SK-N-SH (cell line): ENCODE measurements around the gene ALS2CL. TPM values are rescaled to one million over a fixed set of nuclear protein-coding genes. Genes with fewer than 3 reads are reported as not detected.

Source experiments
- CTCF ChIA-PET: fragments of 300-600, 350-600 bp; formaldehyde crosslinking; extraction: SDS; loops from one replicate; lab custom pipeline; 2021; lab: Yijun Ruan, JAX
- POLR2A ChIA-PET: fragments of 350-600 bp; sonication (Branson Sonifier 250); formaldehyde crosslinking; extraction: SDS; loops from one replicate; lab custom pipeline; 2020; ENCODE audit warnings: antibody characterized with exemption, inconsistent platforms; lab: Yijun Ruan, JAX
- DNase-seq: peaks from one replicate; pipeline ENCODE4 v3.0.0; 2012
- H2AFZ ChIP-seq: fragments of 200-600 bp; sonication (generic); 2 replicates; pipeline ENCODE4 v1.8.1; 2016; ENCODE audit warnings: antibody characterized with exemption, mild to moderate bottlenecking, low read depth
- H3F3A ChIP-seq: fragments of 200-600 bp; sonication (generic); replicated peaks from 2 replicates; pipeline ENCODE3; 2016; ENCODE audit warnings: antibody characterized with exemption, mild to moderate bottlenecking; ENCODE audit not compliant: insufficient read depth
- H3K27ac ChIP-seq, 2 experiments: fragments of 200-500 bp in 1 of 2; fragments of 200-600 bp in 1 of 2; sonication (Bioruptor generic) in 1 of 2; sonication (generic), shearing (Covaris generic) in 1 of 2; 2 replicates each; pipeline versions ENCODE4 v1.5.1 to v1.6.1; 2014 to 2016; ENCODE audit warnings: low read depth in 2 of 2, inconsistent platforms in 1 of 2, low read length in 1 of 2, mild to moderate bottlenecking in 1 of 2, mixed read lengths in 1 of 2
- H3K27me3 ChIP-seq: fragments of 200-600 bp; sonication (generic), shearing (Covaris generic); 2 replicates; pipeline ENCODE4 v1.6.1; 2016; ENCODE audit warnings: mixed run types; ENCODE audit not compliant: insufficient read depth
- H3K36me3 ChIP-seq, 2 experiments: fragments of 200-500 bp in 1 of 2; fragments of 200-600 bp in 1 of 2; sonication (Bioruptor generic) in 1 of 2; sonication (generic) in 1 of 2; replicated peaks in 1 of 2; 2 replicates each; pipeline versions ENCODE3 to v1.5.1; 2014 to 2016; ENCODE audit warnings: low read length in 1 of 2, mild to moderate bottlenecking in 1 of 2; ENCODE audit not compliant: insufficient read depth in 2 of 2, control insufficient read depth in 1 of 2
- H3K4me1 ChIP-seq, 2 experiments: fragments of 200-500 bp in 1 of 2; fragments of 200-600 bp in 1 of 2; sonication (Bioruptor generic) in 1 of 2; sonication (generic), shearing (Covaris generic) in 1 of 2; 2 replicates each; pipeline versions ENCODE4 v1.5.1 to v1.6.1; 2014 to 2016; ENCODE audit warnings: low read depth in 1 of 2, low read length in 1 of 2, mixed run types in 1 of 2; ENCODE audit not compliant: insufficient read depth in 2 of 2, control insufficient read depth in 1 of 2
- H3K4me2 ChIP-seq: fragments of 200-600 bp; sonication (generic), shearing (Covaris generic); 2 replicates; pipeline ENCODE4 v1.6.1; 2017; ENCODE audit warnings: mixed run types
- H3K4me3 ChIP-seq, 2 experiments: fragments of 200-500 bp in 1 of 2; fragments of 200-600 bp in 1 of 2; sonication (Bioruptor generic) in 1 of 2; sonication (generic), shearing (Covaris generic) in 1 of 2; 2 replicates each; pipeline versions ENCODE4 v1.5.1 to v1.8.1; 2014 to 2016; ENCODE audit warnings: low read depth in 2 of 2, inconsistent platforms in 1 of 2, low read length in 1 of 2, mild to moderate bottlenecking in 1 of 2, mixed read lengths in 1 of 2, moderate library complexity in 1 of 2
- H3K79me2 ChIP-seq: fragments of 200-600 bp; sonication (generic); 2 replicates; pipeline ENCODE4 v1.8.1; 2017; ENCODE audit warnings: mild to moderate bottlenecking; ENCODE audit not compliant: insufficient read depth
- H3K9ac ChIP-seq: fragments of 200-600 bp; sonication (generic); 2 replicates; pipeline ENCODE4 v1.6.1; 2017; ENCODE audit warnings: mixed run types
- H3K9me2 ChIP-seq: fragments of 200-600 bp; sonication (generic); 2 replicates; pipeline ENCODE4 v1.6.1; 2017; ENCODE audit warnings: mixed run types
- H3K9me3 ChIP-seq: fragments of 200-600 bp; sonication (generic); 2 replicates; pipeline ENCODE4 v1.6.1; 2017; ENCODE audit warnings: mixed run types, mild to moderate bottlenecking, moderate library complexity
- H4K20me1 ChIP-seq: fragments of 200-600 bp; sonication (generic); 2 replicates; pipeline ENCODE4 v1.6.1; 2017; ENCODE audit warnings: mild to moderate bottlenecking, mixed run types; ENCODE audit not compliant: insufficient read depth
- EP300 ChIP-seq, 2 experiments: IDR thresholded peaks; 2 replicates each; pipeline versions ENCODE4 v1.4.0 to v1.6.1; 2012; ENCODE audit warnings: borderline replicate concordance in 1 of 2, low read depth in 1 of 2, low read length in 1 of 2
- FOXJ3 ChIP-seq: sonication (generic); formaldehyde crosslinking; IDR thresholded peaks from 2 replicates; pipeline ENCODE4 v1.5.1; 2020; ENCODE audit warnings: mild to moderate bottlenecking, missing genetic modification reagents
- GABPA ChIP-seq: IDR thresholded peaks from 2 replicates; pipeline ENCODE4 v1.4.0; 2012; ENCODE audit warnings: low read depth, mild to moderate bottlenecking
- GATA2 ChIP-seq: sonication (generic); formaldehyde crosslinking; IDR thresholded peaks from 2 replicates; pipeline ENCODE4 v1.5.0; 2020; ENCODE audit warnings: mild to moderate bottlenecking, missing genetic modification reagents
- RCOR1 ChIP-seq: fragments of 150-350 bp; IDR thresholded peaks from 2 replicates; pipeline ENCODE4 v1.6.1; 2017; ENCODE audit warnings: antibody characterized with exemption, low read length
- SMC3 ChIP-seq: IDR thresholded peaks from 2 replicates; pipeline ENCODE4 v1.6.1; 2012; ENCODE audit warnings: low read depth, low read length, improper control_type of control experiment
- TCF12 ChIP-seq: IDR thresholded peaks from 2 replicates; pipeline ENCODE4 v1.4.0; 2012
- YY1 ChIP-seq: IDR thresholded peaks from 2 replicates; pipeline ENCODE4 v1.4.0; 2012; ENCODE audit warnings: low read depth, mild to moderate bottlenecking
- whole genome bisulfite sequencing: methylation state at CpG from one replicate; pipeline ENCODE4 v1.1.6; 2017; ENCODE audit warnings: low lambda C conversion rate; 5-methylcytosine and 5-hydroxymethylcytosine counted together
- polyA plus RNA-seq, 3 experiments: library from polyadenylated mRNA; depleted of rRNA; stranded (reverse); fragments of >200 nt; gene quantifications; 2 replicates each; pipeline ENCODE4 v1.2.3, GENCODE V29; 2012
- TF ChIP-seq, protein P1 (sequence below): IDR thresholded peaks from 2 replicates; pipeline ENCODE4 v1.6.1; 2012; ENCODE audit warnings: mild to moderate bottlenecking, low read depth, low read length, moderate library complexity
- TF ChIP-seq, protein P2 (sequence below): fragments of 150-350 bp; IDR thresholded peaks from 2 replicates; pipeline ENCODE4 v1.6.1; 2016; ENCODE audit warnings: mild to moderate bottlenecking, low read depth, low read length

ALS2CL gene
- polyA plus RNA-seq, 1 of the 3 experiments (the other 2 are of a cell fraction), result 0.18 TPM

DNA sequence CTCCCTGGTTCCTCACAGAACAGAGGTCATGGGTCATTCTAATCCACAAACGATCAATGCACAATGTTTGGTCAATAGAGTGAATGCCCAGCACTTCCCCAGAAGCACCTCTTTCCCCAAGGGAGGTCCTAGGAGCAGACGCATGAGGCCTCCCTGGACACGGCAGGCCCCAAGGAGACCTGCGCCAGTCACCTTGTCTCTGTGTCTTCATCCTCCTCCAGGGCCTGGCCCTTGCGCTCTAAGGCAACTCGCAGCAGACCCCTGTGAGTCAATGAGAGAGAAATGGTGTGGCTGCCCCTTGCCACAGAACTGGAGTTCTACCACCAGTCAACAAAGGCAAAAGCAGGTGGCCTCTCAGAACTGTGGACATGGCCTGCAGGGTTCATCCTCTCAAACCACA lies 18.1 kb downstream of the ALS2CL start (continued):
- TF ChIP-seq TCF12 (no peak), EP300 (IDR thresholded peaks at IDR 0.05; ENCODE audit: borderline replicate concordance in 1 of 2, low read depth in 1 of 2, low read length in 1 of 2) (no peak), FOXJ3 (CRISPR knock-in tag) (no peak), RCOR1 (no peak), YY1 (no peak)
- TF ChIP-seq, protein P1, sequence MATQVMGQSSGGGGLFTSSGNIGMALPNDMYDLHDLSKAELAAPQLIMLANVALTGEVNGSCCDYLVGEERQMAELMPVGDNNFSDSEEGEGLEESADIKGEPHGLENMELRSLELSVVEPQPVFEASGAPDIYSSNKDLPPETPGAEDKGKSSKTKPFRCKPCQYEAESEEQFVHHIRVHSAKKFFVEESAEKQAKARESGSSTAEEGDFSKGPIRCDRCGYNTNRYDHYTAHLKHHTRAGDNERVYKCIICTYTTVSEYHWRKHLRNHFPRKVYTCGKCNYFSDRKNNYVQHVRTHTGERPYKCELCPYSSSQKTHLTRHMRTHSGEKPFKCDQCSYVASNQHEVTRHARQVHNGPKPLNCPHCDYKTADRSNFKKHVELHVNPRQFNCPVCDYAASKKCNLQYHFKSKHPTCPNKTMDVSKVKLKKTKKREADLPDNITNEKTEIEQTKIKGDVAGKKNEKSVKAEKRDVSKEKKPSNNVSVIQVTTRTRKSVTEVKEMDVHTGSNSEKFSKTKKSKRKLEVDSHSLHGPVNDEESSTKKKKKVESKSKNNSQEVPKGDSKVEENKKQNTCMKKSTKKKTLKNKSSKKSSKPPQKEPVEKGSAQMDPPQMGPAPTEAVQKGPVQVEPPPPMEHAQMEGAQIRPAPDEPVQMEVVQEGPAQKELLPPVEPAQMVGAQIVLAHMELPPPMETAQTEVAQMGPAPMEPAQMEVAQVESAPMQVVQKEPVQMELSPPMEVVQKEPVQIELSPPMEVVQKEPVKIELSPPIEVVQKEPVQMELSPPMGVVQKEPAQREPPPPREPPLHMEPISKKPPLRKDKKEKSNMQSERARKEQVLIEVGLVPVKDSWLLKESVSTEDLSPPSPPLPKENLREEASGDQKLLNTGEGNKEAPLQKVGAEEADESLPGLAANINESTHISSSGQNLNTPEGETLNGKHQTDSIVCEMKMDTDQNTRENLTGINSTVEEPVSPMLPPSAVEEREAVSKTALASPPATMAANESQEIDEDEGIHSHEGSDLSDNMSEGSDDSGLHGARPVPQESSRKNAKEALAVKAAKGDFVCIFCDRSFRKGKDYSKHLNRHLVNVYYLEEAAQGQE, result no peak
- TF ChIP-seq, protein P2, sequence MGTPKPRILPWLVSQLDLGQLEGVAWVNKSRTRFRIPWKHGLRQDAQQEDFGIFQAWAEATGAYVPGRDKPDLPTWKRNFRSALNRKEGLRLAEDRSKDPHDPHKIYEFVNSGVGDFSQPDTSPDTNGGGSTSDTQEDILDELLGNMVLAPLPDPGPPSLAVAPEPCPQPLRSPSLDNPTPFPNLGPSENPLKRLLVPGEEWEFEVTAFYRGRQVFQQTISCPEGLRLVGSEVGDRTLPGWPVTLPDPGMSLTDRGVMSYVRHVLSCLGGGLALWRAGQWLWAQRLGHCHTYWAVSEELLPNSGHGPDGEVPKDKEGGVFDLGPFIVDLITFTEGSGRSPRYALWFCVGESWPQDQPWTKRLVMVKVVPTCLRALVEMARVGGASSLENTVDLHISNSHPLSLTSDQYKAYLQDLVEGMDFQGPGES, result no peak

DNA sequence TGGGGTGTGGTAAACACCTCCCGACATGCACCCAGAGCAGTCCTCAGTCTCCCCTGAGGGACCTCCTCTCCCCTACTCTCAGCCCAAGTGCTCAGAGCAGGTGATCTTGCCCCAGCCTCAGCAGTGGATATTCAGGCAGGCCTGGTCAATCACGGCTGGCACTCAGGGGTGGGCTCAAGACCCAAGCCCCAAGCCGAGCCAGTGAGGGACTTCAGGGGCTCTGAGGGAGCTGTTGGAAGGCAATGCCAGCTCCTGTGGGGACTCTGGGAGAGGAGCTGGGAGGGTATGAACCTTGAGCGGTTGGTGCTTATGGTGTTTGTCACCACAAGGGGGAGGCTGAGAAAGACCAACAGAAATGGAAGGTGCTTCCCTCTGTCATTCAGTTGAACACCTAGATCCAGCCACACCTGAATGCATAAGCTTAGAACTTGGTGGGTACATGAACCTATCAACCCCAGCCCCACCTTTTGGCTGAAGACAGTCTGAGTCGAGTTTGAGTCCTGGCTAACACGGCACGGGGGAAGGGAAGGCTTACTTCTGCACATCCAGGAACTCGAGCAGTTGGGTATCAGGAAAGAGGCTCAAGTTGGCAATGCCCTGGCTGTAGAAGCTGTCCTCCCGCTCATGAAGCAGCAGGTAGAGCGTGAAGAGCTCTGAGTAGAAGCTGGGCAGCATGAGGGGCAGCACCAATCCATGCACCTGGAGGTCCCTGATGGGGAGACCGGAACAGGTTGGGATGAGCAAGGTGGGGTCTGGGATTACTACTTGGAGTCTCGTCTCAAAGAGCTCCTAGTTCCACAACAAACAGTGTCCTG lies 19.2 kb downstream of the ALS2CL start:
- no peak overlapping the region for H3K4me2 ChIP-seq
- ChIA-PET POLR2A (no interaction called here), CTCF (interaction anchor here (0.6 to 1.6 kb wide), 5 partner anchors 10 to 256 kb away, joined by 3 to 7 read pairs (median 3); no protein-coding TSS in a partner anchor)
- H3F3A ChIP-seq, result no peaks in the 10 kb centered on the region
- no peaks in the 10 kb centered on the region for H4K20me1 ChIP-seq
- no peaks in the 10 kb centered on the region for H3K9me3 ChIP-seq
- H2AFZ ChIP-seq, result no peak overlapping the region
- H3K79me2 ChIP-seq, result no peaks in the 10 kb centered on the region
- no peaks in the 10 kb centered on the region for H3K27me3 ChIP-seq
- no peak overlapping the region for H3K4me3 ChIP-seq
- TF ChIP-seq GABPA (no peak), SMC3 (0 out of 2 replicates have a peak, but pooled peaks have one; percentile 6), GATA2 (CRISPR knock-in tag) (no peak)
- no peak overlapping the region for H3K9ac ChIP-seq
- WGBS, result 52% methylated on average over 3 of the region's 12 CpGs
- no peak overlapping the region for H3K27ac ChIP-seq
- no peaks in the 10 kb centered on the region for H3K36me3 ChIP-seq
- no peaks in the 10 kb centered on the region for H3K9me2 ChIP-seq
- peaks cover 0 to 9% of the 10 kb centered on the region in 2 experiments; a peak in 1 of 4 replicates for H3K4me1 ChIP-seq
- no peak for DNase-seq
